Left cardiac atrium (tissue), 4 donors: ENCODE measurements around the gene SPATA6L. TPM values are rescaled to one million over a fixed set of nuclear protein-coding genes. Genes with fewer than 3 reads are reported as not detected.
A peak's percentile ranks its signal among the peaks of the same experiment; 100 is the strongest.

Source experiments
- ATAC-seq, 2 donors: fragments of 200-7000 bp; cut with Tn5 transposase; one replicate each; pipeline ENCODE4 v1.9.1; 2020; ENCODE audit warnings: mild to moderate bottlenecking in 2 of 2, moderate library complexity in 2 of 2
- DNase-seq: peaks from one replicate; pipeline ENCODE4 v3.0.0-alpha.2; 2020
- intact Hi-C, 2 donors: fragments of 100-400 bp; cut with DNase I; formaldehyde crosslinking; loops; one replicate each; pipeline versions ENCODE4 v1.14.1 to v1.15.1; 2022 to 2023
- total RNA-seq, 2 donors: library from RNA; stranded (reverse); fragmentation: NEBNext Ultra II Directional; extraction: Animal tissue kit (Norgen Biotek cat#: 25700); gene quantifications; one replicate each; pipeline ENCODE4 v1.2.1, GENCODE V29; 2021
- donor health status: DM: no; HTN: yes; CAD: no.
- donor health status: DM: no; HTN: yes; CAD: no; lungs with severe emphysema.
- donor health status: DM: yes; HTN: yes; CAD: no.
- donor health status: Dilated cardiomyopathy.

The SPATA6L gene
- total RNA-seq, 2 donors from 2014 or later: 0.56 to 1.3 TPM

DNA sequence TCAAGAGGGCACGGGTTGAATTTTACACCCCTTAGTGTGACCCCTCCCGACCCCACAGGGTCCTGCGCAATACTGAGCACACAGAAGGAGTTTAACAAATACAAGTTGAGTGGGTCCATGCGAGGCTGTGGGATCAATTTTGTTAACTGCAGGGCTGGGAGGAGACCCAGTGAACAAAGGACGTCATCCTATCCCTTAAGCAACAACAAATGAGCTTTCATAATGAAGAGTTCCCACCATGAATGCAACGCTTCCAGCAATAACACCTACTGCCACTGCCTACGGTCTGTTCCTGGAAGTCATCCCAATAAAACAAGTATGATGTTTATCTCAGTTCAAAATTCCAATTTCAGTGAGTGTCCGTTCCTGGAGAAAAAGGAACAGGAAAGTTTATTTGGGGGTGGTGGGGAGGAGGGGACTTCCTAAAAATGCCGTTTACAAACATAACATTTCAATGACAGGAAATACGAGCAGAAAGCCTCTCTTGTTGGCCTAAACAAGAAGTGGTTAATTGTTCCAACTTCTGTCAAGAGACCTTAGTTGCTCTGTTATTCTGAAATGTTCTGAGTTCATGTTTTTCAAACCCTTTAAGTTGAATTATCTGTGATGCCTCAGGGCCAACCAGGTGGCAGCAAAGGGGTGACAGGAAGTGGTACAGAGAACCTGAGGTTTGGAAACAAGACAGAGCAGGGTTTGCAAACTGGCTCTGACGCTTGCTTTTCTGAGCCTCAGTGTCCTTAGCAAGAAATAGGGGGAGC is 69.9 kb downstream of the SPATA6L start:
- DNase-seq: no peak
- peak; percentile 38 to 63 for ATAC-seq
- intact Hi-C loops: no loop called here

DNA sequence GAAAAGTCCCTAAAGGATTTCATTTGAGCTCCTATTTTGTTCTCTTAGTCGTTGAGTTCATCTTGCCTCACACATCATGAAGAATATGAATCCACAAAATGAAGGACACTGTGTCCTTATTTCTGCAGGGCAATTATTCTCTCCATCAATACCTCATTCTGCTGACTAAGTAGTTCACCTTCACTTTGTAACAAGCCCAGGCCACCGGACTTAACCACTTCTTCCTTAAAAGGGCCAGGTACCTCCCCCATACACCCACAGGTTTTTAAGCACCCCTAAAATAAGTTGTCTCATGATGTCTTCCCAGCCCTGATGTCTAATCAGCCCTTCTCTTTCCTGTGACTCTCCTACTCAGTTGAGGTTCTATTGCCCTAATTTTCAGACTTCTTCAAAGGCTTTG is 71.3 kb downstream of the SPATA6L start:
- intact Hi-C loops: no loop called here
- ATAC-seq: no peak

DNA sequence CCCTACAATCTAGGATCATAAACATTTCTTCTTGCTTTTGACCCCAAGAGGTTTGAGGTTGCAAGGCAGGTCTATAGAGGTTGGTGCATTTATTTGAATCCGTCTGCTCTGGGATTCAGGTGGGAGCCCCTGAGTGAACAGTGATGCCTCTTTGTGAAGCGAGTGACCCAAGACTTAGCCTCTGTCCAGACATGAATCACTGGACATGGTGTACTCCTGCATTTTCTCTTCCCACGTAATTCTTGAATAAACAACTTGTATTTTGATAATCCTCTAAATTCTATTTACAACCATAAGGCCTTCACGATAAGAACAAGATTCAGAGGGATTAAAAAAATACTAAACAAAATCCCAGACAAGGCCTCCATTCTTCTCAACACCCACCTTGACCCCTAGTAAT is 71.7 kb downstream of the SPATA6L start:
- no peak for DNase-seq
- ATAC-seq: no peak
- intact Hi-C loops: no loop called here

More for the DNA sequence above, 71.3 kb downstream of the SPATA6L start:
- DNase-seq: no peak

DNA sequence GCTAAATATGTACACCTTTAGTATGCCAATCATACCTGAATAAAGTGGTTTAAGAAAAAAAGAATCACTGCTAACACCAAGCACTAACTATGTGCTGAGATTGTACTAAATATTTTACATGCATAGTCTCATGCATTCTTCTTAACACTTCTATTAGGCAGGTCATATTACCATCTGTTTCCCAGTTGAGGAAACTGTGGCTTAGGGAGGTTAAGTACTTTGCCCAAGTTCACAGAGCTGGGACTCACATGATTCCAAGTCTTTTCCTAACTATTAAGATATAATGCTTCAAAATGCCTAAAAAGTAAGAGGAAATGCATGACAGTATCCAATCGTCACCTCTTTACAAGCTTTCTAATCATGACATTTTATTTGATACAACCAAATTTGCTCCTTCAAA is 73.4 kb downstream of the SPATA6L start:
- ATAC-seq (no peak), DNase-seq (no peak)
- intact Hi-C loops: no loop called here

DNA sequence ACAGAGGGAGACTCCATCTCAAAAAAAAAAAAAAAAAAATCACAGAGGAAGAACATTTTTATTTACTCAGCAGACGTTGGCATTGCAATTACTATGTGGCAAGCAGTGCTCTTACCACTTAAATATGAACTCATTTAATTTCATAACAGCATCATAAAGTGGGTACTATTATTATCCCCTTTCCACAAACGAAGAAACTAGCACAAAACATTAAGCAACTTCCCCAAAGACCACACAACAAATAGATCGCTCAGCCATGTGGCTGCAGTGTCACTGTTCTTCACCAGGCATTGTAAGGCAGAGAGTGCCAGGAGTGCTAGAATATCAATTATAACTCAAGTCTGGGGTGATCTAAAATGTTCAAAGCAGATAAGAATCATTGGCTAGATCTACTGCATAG is 74.0 kb downstream of the SPATA6L start:
- DNase-seq (no peak), ATAC-seq (no peak)
- intact Hi-C loops: no loop called here

DNA sequence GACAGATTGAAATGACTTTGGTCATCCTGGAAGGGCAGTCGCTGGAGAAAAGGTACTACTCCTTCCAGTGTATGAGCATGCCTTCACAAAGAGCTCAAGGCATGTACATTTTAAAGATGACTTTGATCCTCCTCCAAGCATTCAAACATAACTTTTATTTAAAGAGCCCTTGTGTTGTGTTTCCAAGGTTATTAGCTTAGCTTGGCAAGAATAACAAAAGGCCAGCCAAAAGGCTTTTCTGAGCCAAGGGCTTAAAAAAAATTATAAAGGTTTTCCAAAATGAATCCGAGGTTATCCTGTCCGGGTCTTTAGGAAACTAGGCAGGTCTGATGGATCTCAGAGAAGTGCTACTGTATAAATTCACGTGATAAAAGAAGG is 75.2 kb downstream of the SPATA6L start:
- intact Hi-C loops: no loop called here
- ATAC-seq: peak in 1 of 2 donors; percentile 19

DNA sequence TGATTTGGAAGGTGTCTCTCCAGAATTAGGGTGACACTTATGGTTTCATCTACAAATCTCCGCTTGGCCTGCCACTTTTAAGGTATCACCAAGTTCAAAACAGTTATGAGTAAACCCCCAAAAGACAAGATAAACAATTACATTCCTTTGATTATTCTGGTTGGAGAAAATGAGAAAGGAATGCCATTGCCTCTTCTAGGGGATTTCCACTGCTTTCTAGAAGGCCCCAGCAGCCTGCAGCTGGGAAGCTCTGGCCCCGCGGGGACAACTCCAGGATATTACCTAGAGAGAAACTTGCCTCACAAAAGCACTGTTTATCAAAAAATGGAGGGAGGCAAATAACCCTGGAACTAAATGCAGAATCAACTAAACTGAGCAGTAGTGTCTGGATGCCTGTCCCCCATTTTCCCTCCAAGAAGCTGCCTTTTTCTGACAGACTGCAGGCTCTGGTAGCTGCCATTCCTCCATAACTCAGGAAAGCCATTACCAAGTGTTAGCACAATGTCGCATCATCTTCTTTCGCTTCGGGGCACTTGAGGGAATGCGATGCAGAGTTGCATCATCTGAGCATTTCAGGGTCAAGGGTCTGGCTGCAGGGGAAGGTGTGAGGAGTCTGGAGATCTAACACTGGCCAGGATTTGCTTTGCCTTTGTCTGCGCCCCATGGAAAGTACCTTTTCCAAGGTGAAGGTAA is 75.7 kb downstream of the SPATA6L start:
- ATAC-seq (no peak), DNase-seq (no peak)
- intact Hi-C loops: no loop called here

More for the DNA sequence above, 75.2 kb downstream of the SPATA6L start:
- no peak for DNase-seq

DNA sequence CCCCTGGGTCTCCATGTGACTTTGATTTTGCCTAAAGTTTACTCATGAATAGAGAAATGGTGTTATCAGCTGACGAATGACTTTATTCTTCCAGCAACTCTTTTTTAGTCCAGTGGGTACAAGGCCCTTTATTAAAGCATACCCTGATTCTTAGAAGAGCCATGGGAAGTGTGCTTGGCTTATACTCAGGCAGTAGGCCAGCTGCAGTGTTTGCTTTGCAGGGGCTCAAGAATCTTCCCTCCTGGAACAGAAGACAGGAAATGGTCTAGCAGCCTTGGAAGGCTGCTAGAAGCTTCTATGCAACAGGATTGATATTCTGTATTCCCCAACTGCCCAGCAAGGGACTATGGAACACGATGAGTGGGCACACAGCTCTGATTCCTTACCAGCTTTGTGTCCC is 77.6 kb downstream of the SPATA6L start:
- intact Hi-C loops: no loop called here
- ATAC-seq (no peak), DNase-seq (no peak)

DNA sequence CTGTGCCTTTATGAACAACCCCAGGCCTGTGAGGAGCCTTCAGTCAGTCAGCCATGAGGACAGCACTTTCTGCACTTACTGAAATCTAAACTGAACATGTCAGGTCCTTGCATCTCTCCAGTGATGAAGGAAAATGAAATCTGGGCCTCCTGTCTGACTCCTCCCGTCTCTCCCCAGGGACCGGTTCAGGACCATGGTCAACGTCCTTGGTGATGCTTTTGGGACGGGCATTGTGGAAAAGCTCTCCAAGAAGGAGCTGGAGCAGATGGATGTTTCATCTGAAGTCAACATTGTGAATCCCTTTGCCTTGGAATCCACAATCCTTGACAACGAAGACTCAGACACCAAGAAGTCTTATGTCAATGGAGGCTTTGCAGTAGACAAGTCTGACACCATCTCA is 81.1 kb downstream of the SPATA6L start:
- DNase-seq (no peak), ATAC-seq (no peak)
- intact Hi-C loops: no loop called here

DNA sequence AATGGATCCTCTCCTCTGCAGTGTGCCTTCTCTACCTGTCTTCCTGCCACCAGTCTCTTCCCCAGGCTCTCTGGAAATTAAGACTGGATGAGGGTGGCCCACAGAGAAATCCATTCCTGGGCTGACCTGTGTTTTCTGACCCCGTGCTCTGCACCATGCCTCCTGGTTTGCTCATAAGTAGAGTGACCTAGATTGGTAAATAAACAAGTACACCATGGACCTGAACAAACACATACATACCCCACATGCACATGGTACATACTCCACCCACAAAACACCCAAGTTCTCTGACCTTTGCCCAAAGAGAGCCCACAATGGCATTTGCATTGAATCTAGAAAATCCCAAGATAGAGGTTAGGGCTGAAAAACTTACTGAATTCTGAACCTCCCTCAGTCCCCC is 81.6 kb downstream of the SPATA6L start:
- no peak for DNase-seq
- intact Hi-C loops: no loop called here
- ATAC-seq: no peak

DNA sequence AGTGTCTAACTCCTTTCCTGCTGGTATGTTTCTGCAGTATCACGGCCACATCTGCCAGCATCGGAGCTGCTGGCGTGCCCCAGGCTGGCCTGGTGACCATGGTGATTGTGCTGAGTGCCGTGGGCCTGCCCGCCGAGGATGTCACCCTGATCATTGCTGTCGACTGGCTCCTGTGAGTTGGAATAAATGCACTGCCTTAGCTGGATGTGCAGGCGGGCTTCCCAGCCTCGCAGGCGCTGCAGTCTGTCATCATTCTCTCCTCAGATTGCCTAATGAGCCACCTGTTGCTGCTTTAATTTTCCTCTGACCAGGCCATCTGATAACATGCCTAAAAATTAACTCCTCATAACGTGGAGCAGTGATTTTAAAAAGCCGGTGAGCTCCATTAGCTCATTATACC is 83.3 kb downstream of the SPATA6L start:
- intact Hi-C loops: no loop called here
- no peak for ATAC-seq
- DNase-seq: no peak

DNA sequence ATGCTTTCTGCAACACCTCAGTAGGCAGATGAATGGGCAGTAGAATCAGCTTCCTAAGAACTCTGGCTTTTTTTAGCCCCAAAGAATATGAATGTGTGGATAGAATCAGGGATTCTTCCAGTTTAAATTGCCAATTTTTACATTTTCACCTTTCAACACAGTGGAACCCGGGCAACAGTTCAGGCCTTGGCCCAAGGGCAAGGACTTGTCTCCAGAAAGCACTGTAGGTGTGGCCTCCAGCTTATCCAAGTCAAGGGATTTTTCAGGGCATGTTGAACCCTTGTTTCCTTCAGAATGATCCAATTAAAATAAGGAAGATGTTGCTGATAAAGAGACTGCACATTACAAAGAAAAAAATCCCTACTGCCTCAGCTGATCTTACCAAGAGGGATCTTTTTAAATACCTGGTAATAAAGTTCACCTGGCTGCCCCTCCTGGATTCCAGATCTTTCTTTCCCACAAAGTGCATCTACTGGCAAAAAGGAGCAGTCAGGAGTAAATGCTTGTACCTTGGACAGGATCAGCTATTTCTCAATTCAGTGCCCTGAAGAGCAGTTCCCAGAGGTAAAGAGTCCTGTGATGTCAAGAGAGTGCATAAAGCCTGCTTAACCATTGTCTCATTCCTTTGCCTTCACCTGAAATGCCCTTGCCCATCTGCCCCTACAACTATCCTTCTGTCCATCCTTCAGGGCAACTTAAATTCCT is 84.3 kb downstream of the SPATA6L start:
- intact Hi-C loops: no loop called here
- DNase-seq (no peak), ATAC-seq (peak in 1 of 2 donors; percentile 29)

DNA sequence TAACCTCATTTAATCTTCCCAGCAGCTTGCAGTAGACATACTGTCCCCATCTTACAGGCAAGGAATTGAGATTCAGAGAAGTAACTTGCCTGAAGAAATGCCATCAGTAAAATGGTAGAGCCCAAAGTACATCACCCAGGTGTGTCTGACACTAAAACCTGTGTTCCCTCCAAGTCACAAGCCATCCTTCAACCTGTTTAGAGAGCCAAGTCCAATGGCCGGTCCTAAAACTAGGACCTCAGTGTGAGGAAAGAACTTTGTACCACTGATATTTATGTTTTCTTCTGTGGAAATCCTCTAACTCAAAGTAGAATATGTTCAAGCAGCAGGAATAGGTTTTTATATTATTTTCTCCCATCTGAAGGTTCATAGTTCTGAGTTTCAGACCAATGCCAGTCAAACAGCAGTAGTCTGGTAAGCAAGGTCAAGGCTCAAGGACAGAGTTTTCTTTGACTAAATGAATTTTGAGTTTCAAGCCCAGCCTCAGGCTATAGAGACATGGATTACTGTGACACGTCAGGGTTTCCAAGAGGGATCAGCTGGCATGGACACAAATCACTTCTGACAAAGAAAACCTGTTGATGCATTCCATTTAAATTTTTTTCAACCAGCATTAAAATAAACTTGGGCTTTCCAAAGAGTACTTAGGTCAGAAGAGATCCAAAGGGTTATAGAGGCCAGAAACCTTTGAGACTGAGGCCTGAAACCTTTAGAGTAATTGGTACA is 85.1 kb downstream of the SPATA6L start:
- DNase-seq (no peak), ATAC-seq (no peak)
- intact Hi-C loops: no loop called here

DNA sequence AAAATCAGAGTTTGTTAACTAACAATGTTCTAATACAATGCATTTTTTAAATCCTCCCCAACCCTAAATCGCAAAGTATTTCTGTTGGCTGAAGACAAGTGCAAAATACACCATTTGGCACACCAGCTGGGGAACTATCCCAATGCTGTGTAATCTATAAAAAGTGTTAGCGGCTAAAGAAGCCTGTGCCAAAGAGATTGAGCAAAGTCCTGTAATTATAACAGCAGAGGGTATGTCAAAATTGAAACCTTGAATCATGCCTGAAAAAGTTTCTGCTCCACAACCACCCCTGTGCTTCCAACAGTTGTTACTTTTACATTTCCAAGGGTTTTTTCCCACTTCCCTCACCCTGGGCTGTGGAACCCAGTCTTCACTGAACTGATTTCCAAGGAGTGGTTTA is 87.3 kb downstream of the SPATA6L start:
- ATAC-seq: peak; percentile 54 to 74
- no peak for DNase-seq
- intact Hi-C loops: no loop called here

DNA sequence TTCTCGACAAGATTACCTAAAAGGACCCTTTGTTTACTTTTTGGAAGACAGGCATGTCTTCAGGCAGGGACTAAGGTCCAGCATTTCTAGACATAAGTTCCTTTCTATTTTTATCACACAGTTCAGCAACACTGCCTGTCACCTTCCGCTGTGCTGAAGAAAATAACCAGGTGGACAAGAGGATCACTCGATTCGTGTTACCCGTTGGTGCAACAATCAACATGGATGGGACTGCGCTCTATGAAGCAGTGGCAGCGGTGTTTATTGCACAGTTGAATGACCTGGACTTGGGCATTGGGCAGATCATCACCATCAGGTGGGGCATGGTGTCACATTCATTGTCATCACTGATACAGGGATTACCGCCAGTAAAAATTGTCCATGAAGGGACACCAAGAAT is 89.8 kb downstream of the SPATA6L start:
- no peak for ATAC-seq

DNA sequence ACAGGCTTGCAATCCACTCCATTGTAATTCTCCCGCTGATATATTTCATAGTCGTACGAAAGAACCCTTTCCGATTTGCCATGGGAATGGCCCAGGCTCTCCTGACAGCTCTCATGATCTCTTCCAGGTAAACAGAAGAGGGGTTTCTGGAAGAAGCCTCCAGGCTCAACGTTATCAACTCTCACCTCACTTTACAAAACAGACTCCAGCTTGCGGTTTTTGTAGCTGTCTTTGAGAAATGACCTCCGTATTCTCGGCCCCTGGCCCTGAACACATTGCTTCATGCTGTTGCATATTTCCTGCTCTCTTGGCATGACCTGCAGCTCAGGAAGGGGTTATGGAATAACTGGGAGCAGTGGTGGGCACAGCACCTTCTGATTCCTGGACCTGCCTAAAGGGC is 90.3 kb downstream of the SPATA6L start:
- DNase-seq (no peak), ATAC-seq (no peak)
- intact Hi-C loops: no loop called here

More for the DNA sequence above, 89.8 kb downstream of the SPATA6L start:
- intact Hi-C loops: no loop called here
- DNase-seq: no peak

DNA sequence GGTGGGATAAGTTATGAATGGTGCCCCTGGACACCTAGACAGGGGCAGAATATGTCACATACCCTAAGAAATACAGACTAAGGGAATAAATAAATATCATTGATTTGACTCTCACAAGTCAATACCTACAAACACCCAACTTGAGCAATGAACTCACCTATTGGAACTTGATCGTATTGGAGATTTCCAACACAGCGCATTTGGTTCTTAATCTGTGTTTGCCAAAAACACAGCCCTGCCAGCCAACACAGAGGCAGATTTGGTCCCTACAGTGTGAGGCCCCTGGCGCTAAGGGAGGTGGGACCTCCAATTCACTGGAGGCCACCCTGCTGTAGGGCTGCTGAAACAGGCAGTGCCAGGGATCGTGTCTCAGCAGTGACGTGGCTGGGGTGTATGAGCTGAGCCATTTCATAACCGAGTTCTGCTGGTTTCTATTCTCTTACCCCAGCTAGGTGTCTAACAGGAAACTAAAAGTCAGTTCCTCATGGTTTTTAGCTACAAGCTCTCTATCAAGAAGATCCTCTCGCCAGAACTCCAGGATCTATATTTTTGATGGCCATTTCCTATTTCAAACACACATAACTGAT is 91.5 kb downstream of the SPATA6L start:
- intact Hi-C loops: no loop called here
- DNase-seq (no peak), ATAC-seq (no peak)

DNA sequence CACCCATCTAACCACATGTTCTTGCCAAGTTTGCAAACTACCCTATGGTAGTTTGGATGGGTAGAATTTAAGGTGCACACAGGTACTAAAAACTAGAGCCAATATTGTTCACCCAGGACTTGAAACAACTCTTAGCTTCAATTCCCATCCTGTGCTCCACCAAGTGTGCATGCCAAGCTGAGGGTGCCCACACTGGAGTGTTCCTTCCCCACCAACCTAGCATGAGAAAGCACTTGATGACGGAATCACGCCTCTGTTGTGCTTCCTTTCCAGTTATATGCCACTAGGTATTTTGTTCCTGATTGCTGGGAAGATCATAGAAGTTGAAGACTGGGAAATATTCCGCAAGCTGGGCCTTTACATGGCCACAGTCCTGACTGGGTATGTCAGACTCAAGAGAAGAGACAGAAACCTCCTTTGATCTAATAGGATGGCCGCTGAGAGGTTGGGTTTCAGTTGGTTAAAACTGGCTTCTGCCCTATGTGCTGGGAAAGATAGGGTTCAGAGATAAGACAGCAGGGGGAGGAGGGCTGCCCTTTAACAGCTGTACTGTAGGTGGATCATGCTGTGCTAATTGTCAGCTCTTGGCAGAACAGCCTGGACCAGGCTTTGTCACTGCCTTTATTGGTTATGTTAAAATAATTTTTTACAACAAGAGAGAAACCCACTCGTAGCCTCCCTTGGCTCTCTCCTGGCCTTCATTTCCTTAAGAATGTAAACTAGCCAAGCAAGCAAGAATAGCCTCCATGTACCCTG is 92.5 kb downstream of the SPATA6L start:
- intact Hi-C loops: no loop called here
- no peak for DNase-seq
- no peak for ATAC-seq

DNA sequence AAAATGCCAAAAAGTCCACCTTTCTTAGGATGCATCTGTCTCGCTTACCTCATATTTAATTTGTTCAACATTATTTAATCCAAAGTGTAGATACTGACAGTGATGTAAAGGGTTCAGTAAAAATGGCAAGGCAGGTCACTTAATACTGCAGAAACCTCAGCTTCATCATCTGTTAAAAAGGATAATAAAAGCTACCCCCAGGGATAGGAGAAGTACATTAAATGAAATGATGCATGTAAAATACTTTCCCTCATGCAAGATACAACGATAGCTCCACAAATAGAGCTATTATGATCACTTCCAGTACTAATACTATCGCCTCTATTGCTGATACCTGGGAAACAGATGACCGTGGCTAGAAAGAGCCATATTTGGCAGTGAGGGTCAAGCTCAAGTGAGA is 93.1 kb downstream of the SPATA6L start:
- ATAC-seq: no peak
- DNase-seq: no peak
- intact Hi-C loops: no loop called here
